ENCODE data around the gene SP2. TPM values are rescaled to one million over a fixed set of nuclear protein-coding genes. Genes with fewer than 3 reads are reported as not detected.

Gene SP2
- total and polyA plus RNA-seq, 4 donors = 4.9 to 19.9 (median 11.1) TPM

DNA sequence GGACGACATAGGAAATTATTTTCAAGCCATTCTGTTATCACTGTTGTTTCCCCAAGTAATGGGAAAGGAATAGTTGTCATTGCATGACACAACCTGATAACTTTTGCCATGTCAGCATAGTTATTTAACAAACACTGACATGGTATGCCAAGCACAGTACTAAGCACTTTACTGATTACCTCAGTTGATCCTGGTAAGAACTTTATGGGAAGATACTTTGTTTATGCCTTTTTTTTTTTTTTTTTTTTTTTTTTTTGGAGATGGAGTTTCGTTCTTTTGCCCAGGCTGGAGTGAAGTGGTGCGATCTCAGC, 29.6 kb downstream of the SP2 start:
- H3K4me1 ChIP-seq (ENCODE audit: control insufficient read depth in 5 of 5, insufficient read depth in 5 of 5, low read length in 5 of 5) = no peaks in the 10 kb centered on the region
- H3K9me3 ChIP-seq (ENCODE audit: control insufficient read depth in 4 of 4, insufficient read depth in 3 of 4, low read length in 3 of 4) = no peaks in the 10 kb centered on the region
- H3K27me3 ChIP-seq (ENCODE audit: control insufficient read depth in 3 of 3, insufficient read depth in 3 of 3, low read length in 2 of 3) = no peaks in the 10 kb centered on the region
- peaks cover 10 to 61% (median 35%) of the 10 kb centered on the region in 4 donors for H3K36me3 ChIP-seq (ENCODE audit: control insufficient read depth in 4 of 4, insufficient read depth in 4 of 4, low read length in 4 of 4)
- no peak overlapping the region for H3K27ac ChIP-seq (ENCODE audit: low read depth in 1 of 2, low read length in 1 of 2)
- DNase-seq (no peak), ATAC-seq (ENCODE audit: insufficient read depth, low FRiP score) (no peak)
- TF ChIP-seq, protein P1, sequence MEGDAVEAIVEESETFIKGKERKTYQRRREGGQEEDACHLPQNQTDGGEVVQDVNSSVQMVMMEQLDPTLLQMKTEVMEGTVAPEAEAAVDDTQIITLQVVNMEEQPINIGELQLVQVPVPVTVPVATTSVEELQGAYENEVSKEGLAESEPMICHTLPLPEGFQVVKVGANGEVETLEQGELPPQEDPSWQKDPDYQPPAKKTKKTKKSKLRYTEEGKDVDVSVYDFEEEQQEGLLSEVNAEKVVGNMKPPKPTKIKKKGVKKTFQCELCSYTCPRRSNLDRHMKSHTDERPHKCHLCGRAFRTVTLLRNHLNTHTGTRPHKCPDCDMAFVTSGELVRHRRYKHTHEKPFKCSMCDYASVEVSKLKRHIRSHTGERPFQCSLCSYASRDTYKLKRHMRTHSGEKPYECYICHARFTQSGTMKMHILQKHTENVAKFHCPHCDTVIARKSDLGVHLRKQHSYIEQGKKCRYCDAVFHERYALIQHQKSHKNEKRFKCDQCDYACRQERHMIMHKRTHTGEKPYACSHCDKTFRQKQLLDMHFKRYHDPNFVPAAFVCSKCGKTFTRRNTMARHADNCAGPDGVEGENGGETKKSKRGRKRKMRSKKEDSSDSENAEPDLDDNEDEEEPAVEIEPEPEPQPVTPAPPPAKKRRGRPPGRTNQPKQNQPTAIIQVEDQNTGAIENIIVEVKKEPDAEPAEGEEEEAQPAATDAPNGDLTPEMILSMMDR (IDR thresholded peaks at IDR 0.05; ENCODE audit: control extremely low read depth, extremely low read depth) = no peak
- H3K4me3 ChIP-seq = no peak overlapping the region
- 93 to 95% methylated on average over 3 of the region's 3 CpGs for WGBS, 2 donors
- H3K9ac ChIP-seq (ENCODE audit: insufficient read depth in 1 of 2, low read length in 2 of 2) = no peak overlapping the region

DNA sequence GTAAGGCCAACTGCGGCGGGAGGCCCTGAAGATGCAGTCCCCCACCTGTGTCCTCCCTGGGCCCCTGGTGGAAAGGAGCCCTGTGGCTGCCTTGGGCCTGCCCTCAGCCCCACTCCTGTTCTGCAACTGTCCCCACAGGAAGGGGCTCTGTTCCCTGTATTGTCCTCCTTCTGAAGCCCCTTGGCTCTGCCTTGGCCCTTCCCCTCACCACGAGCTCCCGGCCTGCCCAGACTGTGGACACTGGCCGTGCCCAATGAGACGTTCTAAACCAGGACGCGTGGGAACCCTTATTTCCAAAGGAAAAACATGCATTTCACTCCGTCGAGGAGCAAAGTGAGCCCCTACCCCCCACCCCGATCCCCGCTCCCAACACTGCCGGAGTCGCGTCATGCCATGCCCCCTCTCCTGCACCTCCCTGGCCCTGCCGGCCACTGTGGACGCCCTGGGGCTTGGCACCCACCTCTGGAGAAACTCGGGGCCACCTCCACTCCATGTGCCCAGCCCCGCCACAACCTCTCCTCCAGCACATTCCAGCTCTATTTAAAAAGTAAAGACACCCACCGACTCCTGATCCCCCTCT, 31.9 kb downstream of the SP2 start:
- WGBS, 2 donors = 90 to 93% methylated on average over 20 of the region's 20 CpGs
- no peaks in the 10 kb centered on the region for H3K27me3 ChIP-seq (ENCODE audit: control insufficient read depth in 3 of 3, insufficient read depth in 3 of 3, low read length in 2 of 3)
- no peak for ATAC-seq (ENCODE audit: insufficient read depth, low FRiP score)
- no peak overlapping the region for H3K4me3 ChIP-seq
- H3K9ac ChIP-seq (ENCODE audit: insufficient read depth in 1 of 2, low read length in 2 of 2) = no peak overlapping the region
- no peak overlapping the region for H3K27ac ChIP-seq (ENCODE audit: low read depth in 1 of 2, low read length in 1 of 2)
- H3K4me1 ChIP-seq (ENCODE audit: control insufficient read depth in 5 of 5, insufficient read depth in 5 of 5, low read length in 5 of 5) = no peaks in the 10 kb centered on the region
- H3K36me3 ChIP-seq (ENCODE audit: control insufficient read depth in 4 of 4, insufficient read depth in 4 of 4, low read length in 4 of 4) = peaks cover 7 to 61% (median 33%) of the 10 kb centered on the region in 4 donors
- DNase-seq = no peak
- TF ChIP-seq, protein P1 (IDR thresholded peaks at IDR 0.05; ENCODE audit: control extremely low read depth, extremely low read depth) = no peak
- no peaks in the 10 kb centered on the region for H3K9me3 ChIP-seq (ENCODE audit: control insufficient read depth in 4 of 4, insufficient read depth in 3 of 4, low read length in 3 of 4)

DNA sequence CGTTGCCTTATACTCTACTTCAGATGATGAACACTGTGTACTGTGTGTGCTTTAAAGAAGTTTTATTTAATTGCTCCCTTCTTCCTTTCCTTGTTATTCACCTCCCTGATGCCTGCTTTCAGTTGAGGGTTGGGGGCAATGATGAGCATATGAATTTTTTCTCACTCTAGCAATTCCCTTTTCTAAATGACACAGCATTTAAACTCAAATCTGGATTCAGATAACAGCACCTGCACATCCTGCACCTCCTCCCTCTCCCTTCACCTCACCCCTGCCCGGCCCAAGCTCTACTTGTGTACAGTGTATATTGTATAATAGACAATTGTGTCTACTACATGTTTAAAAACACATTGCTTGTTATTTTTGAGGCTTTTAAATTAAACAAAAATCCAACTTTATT, 32.4 kb downstream of the SP2 start:
- H3K4me1 ChIP-seq (ENCODE audit: control insufficient read depth in 5 of 5, insufficient read depth in 5 of 5, low read length in 5 of 5) = no peaks in the 10 kb centered on the region
- TF ChIP-seq, protein P1 (IDR thresholded peaks at IDR 0.05; ENCODE audit: control extremely low read depth, extremely low read depth) = no peak
- DNase-seq = no peak
- no peaks in the 10 kb centered on the region for H3K27me3 ChIP-seq (ENCODE audit: control insufficient read depth in 3 of 3, insufficient read depth in 3 of 3, low read length in 2 of 3)
- H3K4me3 ChIP-seq = no peak overlapping the region
- ATAC-seq (ENCODE audit: insufficient read depth, low FRiP score) = no peak
- no peak overlapping the region for H3K27ac ChIP-seq (ENCODE audit: low read depth in 1 of 2, low read length in 1 of 2)
- WGBS, 2 donors = 37 to 68% methylated on average over 2 of the region's 2 CpGs
- H3K9me3 ChIP-seq (ENCODE audit: control insufficient read depth in 4 of 4, insufficient read depth in 3 of 4, low read length in 3 of 4) = no peaks in the 10 kb centered on the region
- peaks cover 2 to 57% (median 28%) of the 10 kb centered on the region in 4 donors for H3K36me3 ChIP-seq (ENCODE audit: control insufficient read depth in 4 of 4, insufficient read depth in 4 of 4, low read length in 4 of 4)
- H3K9ac ChIP-seq (ENCODE audit: insufficient read depth in 1 of 2, low read length in 2 of 2) = no peak overlapping the region

Data from lung (tissue), 12 donors.